GM18519 (cell line): ENCODE data around the gene KIRREL2.

Experiments used
- ATAC-seq: cut with Tn5 transposase; IDR thresholded peaks from one replicate; pipeline ENCODE4 v1.9.1; 2021; ENCODE audit warnings: mild to moderate bottlenecking, moderate library complexity; ENCODE audit not compliant: unreplicated experiment, low FRiP score

The KIRREL2 gene

DNA sequence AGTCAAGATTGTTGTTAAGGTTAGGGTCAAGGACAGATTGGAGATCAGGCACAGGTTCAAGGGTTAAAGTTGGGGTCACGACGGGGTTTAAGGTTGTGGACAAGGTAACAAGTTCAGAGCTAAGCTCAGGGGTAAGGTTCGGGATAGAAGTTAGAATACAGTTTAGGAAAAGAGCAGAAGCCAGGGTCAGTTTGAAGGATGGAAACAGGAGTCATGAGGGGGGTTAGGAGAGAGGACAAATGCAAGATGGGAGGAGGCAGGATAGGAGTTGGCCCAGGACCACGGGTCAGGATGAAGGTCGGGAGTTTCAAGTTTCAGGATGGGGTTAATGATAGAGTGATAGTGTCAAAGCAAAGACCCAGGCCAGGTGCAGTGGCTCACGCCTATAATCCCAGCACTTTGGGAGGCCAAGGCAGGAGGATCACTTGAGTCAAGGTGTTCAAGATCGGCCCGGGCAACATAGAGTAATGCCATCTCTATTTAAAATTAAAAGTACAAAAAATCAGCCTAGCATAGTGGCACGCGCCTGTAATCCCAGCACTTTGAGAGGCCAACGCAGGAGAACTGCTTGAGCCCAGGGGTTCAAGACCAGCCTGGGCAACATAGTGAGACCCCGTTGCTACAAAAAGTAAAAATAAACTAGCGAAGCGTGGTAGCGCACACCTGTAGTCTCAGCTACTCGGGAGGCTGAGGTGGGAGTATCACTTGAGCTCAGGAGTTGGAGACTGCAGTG is 12.1 kb upstream of the KIRREL2 start:
- no peak for ATAC-seq

DNA sequence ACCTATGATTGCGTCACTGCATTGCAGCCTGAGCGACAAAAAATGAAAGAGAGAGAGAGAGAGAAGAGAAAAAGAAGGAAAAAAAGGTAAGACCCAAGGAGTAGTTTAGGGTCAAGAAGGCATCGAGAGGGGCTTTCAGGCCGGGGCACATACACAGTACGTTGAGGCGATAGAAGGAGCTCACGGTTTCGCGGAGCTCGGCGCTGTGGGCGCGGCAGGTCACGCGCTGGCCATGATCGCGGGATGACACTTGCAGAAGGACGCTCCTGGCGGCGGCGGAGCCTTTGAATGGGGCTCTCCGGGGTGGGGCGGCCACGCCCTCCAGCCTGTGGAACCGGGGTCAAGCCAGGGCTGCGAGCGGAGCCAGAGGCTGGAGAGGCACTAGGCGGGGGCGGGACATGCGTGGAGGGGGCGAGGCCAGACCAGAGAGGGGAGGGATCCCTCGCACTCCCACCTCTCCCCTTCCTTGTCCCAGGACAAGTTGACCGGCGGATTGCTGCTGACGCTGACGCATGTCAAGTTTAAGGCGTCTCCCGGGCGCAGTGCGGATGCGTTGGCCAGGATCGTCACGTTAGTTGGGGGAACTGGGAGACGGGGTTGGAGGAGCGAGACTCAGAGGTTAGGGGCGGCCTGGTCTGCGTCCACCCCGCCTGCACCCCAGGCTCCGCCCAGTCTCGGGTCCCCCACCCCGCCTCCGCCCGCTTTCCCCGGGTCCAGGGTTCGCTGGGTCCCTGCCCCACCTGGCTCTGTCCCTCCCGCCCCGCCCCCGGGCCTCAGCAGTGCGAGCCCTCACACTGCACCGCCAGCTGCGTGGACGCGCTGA is 11.3 kb upstream of the KIRREL2 start:
- no peak for ATAC-seq

DNA sequence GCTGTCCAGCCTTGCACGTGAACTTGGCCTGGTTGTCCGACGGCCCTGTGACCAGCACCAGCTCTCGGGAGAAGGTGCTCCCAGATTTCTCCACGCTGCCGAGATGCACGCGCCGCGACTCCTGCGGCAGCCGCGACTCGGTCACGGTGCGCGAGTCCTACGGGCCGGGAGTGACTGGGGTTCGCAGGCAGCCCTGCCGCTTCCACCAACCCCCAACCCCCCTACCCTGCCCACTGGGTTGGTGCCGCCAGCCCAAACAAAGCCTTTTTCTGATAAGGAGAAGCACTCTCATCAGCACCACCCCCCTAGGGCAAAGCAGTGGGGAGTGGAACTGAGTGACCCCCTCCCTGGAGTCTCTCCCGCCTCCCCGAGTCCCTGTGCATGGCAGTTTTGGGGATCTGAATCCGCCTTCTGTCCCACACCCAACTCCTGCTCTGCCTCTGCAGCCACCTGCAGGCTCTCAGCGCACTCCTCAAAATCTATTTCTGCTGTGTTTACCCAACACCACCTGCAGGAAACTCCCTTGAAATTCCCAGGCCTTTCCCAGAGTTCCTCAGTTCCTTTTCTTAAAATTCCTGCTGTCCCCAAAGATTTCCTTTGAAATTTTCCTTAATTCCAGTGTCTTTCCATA is 10.6 kb upstream of the KIRREL2 start:
- ATAC-seq = no peak

DNA sequence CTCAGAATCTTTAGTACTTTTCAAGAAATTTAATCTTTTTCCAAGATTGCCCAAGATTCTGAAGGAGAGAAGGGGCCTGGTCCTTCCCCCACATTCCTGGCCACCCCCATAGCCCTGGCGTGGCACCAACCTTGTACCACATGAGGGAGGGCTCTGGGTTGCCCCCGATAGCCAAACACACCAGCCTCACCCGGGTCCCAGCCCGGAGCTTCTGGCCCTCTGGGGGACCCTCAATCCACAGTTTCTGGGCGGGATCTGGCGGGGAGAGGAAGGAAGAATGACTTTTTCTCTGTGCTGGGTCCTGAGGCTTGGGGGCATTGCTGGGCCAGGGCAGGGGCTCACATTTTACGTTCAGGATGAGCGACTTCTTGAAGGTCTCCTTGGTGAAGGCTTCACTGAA is 8.8 kb upstream of the KIRREL2 start:
- ATAC-seq = no peak

DNA sequence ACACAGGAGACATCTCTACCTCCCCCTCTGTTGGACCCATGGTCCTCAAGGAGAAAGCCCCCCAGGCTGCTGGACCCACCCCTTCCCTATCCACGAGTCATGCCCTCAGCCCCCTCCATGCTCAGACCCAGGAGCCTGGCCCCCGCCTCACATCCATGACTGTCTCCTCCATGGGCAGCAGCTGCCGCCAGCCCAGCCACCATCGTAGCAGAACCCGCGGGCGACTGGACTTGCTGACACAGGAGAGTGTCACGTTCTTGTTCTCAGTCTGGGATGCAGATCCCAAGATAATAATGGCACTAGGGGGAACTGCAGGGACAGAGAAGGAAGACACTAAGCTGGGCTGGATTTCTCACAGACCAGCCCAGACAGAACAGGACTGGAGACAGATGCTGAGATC is 8.2 kb upstream of the KIRREL2 start:
- ATAC-seq = no peak

DNA sequence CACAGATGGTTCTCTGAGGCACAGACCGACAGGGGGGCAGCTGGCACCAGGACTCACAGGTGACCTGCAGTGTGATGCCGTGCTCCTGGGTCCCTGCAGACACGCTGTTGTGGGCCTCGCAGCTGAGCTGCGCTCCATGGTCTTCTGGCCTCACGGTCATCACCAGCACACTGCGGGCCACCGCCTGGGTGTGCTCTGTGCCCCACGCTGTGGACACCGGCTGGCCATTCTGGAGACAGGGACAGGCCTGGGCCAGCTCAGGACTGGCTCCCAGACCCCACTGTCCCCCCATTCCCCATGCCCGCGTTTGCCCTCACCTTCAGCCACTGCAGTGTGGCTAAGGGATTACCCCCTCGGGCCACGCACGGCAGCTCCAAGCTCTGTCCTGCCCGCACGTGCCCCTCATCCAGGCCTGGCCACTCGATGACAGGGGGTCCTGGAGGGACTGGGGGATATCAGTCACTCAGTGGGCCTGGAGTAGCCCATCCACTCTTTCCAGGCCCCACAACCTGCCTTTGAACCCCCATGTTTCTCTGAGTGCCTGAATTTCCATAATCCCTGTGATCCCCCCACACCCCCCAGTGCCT is 7.7 kb upstream of the KIRREL2 start:
- no peak for ATAC-seq

DNA sequence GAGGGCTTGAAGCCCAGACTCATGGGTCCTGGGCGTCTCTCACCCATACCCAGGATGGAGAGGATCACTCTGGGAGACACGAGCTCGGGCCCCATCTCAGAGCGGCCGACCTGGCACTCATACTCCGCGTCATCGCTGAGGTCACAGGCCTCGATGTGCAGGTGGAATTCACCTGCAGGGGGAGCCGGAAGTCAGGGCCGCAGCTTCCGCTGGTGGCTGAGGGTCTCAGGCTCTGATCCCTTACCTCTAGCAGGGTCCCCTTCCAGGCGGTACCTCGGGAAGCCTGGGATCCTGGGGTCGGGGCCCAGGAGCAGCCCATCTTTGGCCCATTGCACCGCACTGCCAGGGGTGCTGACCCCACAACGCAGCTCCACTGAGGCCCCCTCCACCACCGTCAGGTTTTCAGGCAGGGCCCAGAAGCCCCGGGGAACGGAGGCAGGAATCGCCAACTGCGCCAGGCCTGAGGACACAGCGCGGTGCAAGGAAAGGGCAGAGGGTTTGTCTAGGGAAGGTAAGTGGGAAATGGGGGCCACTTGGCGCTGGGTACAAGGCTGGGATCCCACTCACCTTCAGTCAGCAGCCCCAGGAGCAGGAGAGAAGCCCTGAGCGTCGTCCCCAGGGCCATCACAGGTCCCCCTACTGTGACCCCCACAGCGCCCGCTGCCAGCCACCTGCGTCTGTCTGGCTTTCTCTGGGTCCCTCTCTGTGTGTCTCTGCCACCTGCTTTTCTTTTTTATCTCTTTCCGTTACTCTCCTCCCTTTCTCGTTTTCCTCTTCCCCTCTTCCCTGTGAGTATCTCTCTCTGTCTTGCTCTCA is 5.3 kb upstream of the KIRREL2 start:
- ATAC-seq = no peak

DNA sequence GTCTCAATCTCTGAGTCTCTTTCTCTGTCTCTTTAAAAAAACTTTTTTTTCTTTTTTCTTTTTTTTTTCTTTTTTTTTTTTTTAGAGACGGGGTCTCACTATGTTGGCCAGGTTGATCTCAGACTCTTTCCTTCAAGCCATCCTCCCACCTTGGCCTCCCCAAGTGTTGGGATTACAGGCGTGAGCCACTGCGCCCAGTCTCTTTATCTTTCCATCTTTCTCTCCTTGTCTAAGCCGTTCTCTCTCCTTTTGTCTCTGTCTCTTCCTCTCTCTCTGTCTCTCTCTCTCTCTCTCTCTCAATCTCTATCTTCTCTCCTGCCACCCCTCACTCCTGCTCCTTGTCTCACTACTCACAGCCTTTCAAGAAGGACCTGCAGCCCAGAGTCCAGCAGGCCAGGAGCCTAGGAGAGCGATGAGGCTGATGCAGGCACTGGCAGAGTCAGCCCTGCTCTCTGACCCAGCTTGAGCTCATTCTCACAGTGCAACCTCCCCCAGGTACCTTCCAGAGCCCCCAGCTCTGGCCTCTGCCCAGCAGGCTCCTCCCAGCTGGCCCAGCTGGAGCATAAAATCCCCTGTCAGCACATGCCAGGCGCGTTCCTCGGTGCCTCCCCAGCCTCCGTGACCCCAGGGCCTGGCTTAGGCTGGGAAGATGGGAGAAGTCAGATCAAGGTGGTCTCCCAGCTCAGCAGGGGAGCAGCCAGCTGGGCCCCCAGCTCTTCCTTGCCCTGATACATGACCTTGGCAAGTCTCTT is 4.5 kb upstream of the KIRREL2 start, which contains the start of gene NPHS1:
NPHS1 (minus strand) TSS at position 476 of the 752 bp plus-strand sequence. CDS start 667 bp downstream, outside the sequence.
- ATAC-seq = no peak

DNA sequence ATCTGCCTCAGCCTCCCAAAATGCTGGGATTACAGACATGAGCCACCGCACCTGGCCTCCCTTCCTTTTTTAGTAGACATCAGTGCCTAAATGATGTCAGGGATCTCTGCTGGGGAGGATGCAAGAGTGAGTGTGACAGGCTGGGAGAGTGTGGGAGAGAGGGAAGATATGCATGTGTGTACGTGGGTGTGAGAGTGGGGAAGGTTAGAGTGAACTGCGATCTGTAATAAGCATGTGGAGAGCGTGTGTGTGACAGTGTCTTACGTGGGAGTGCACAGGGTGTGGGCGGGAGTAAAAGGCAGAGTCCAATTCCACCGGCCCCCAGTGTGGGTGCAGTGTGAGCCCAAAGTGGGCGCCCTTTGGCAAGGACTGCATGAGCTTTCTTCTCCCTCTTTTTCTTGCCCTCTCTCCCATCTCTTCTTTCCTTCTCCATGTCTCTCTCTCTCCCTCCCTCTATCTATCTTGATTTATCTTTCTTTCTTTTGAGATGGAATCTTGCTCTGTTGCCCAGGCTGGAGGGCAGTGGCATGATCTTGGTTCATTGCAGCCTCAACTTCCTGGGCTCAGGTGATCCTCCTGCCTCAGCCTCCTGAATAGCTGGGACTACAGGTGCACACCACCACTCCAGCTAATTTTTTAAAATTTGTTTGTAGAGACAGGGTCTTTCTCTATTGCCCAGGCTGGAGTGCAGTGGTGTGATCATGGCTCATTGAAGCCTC is 3.5 kb upstream of the KIRREL2 start:
- ATAC-seq = no peak

DNA sequence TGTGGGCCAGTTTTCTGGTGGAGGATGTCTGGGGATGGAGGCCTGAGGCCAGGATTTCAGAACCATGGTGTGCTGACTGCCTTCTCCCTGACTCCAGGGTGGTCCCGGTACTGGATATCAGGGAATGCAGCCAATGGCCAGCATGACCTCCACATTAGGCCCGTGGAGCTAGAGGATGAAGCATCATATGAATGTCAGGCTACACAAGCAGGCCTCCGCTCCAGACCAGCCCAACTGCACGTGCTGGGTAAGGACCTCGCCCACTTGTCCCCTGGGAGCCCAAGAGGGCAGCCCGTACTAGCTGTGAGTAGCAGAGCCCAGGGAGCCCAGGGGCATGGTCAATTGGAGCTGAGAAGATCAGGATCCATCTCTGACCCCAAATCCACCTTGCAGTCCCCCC is 1.6 kb downstream of the KIRREL2 start:
- no peak for ATAC-seq

DNA sequence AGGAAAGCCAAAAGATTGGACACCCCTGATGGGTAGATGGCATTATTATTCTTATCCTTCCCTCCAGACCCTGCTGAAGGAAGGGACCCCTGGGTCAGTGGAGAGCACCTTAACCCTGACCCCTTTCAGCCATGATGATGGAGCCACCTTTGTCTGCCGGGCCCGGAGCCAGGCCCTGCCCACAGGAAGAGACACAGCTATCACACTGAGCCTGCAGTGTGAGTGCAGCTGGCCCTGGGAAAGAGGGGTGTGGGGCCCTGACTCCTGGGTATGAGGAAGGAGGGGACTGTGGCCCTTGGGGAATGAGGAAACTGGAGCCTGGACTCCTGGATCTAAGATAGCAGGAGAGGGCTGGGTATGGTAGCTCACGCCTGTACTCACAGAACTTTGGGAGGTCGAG is 2.7 kb downstream of the KIRREL2 start:
- ATAC-seq = no peak

DNA sequence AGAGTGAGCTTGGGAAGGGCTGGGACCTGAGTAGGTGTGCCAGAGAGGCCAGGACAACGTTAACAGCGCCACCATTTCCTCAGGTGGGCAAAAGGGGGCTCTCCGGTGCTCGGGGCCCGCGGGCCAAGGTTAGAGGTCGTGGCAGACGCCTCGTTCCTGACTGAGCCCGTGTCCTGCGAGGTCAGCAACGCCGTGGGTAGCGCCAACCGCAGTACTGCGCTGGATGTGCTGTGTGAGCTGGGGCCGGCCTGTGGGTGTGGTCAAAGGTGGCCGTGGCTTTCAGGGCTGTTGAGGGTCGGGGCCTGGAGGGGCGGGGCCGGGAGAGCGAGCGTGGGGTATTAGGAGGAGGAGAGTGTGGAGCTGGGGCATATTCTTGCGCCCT is 3.7 kb downstream of the KIRREL2 start:
- ATAC-seq = no peak

DNA sequence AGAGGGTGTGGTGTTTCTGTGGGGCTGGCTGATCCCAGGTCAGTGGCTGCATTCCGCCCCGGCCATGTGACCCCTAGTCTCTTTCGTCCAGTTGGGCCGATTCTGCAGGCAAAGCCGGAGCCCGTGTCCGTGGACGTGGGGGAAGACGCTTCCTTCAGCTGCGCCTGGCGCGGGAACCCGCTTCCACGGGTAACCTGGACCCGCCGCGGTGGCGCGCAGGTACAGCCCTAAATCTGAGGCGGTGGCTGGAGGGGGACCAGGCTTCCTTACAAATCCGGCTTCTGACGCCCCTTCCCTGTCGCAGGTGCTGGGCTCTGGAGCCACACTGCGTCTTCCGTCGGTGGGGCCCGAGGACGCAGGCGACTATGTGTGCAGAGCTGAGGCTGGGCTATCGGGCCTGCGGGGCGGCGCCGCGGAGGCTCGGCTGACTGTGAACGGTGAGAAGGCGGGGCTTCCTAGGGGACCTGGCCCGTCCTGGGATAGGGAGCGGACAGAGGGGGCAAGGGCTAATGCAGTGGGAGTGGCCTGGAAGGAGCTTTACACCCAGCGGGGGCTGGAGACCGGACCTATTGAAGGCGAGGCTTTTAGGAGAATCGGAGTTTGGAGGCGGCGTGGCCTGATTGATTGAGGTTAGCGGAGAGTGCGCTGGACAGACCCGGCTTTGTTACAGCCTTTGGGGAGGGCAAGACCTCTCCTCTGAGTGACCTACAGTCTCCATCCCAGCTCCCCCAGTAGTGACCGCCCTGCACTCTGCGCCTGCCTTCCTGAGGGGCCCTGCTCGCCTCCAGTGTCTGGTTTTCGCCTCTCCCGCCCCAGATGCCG is 4.3 kb downstream of the KIRREL2 start:
- no peak for ATAC-seq

DNA sequence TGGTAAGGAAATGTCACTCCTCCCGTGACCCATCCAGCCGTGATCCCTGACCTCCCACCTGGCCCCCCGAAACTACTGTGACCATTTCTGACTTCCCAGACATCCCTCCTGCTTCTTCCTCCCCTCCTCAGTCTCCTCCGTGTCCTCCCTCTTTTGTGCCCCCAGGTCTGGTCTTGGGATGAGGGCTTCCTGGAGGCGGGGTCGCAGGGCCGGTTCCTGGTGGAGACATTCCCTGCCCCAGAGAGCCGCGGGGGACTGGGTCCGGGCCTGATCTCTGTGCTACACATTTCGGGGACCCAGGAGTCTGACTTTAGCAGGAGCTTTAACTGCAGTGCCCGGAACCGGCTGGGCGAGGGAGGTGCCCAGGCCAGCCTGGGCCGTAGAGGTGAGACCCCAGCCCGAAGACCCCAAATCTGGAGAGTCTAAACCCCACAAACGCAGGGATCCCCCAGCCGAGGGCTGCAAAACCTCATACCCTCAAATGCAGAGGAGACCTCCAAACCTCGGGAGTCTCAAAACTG is 5.0 kb downstream of the KIRREL2 start:
- ATAC-seq = no peak

DNA sequence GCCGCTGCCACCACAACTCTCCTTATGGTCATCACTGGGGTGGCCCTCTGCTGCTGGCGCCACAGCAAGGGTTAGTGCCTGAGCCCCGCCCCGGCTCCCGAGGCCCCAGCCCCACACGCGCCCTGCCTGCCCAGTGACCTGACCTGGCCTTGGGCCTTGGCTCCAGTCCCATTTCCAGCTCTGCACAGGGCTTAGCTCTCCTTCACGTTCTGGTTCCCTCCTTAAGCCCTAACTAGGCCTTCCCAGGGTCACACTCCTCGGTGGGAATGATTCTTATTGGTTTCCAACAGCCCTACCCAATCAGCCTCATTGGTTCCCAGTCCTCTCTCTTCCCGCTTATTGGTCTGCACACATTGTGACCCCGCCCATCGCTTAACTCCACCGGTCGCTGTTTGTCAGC is 5.8 kb downstream of the KIRREL2 start:
- ATAC-seq = no peak

DNA sequence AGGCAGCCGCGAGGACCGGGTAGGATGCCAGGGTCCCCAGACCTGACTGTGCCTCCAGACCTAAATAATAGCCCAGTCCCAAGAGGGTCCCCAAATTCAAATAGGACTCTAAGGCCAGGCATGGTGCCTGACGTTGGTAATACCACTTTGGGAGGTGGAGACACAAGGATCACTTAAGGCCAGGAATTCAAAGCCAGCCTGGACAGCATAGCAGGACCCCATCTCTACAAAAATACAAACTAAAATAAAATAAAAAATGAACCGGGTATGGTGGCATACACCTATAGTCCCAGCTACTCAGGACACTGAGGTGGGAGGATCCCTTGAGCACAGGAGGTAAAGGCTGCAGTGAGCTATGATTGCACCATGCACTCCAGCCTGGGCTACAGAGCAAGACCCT is 6.3 kb downstream of the KIRREL2 start:
- ATAC-seq = no peak

DNA sequence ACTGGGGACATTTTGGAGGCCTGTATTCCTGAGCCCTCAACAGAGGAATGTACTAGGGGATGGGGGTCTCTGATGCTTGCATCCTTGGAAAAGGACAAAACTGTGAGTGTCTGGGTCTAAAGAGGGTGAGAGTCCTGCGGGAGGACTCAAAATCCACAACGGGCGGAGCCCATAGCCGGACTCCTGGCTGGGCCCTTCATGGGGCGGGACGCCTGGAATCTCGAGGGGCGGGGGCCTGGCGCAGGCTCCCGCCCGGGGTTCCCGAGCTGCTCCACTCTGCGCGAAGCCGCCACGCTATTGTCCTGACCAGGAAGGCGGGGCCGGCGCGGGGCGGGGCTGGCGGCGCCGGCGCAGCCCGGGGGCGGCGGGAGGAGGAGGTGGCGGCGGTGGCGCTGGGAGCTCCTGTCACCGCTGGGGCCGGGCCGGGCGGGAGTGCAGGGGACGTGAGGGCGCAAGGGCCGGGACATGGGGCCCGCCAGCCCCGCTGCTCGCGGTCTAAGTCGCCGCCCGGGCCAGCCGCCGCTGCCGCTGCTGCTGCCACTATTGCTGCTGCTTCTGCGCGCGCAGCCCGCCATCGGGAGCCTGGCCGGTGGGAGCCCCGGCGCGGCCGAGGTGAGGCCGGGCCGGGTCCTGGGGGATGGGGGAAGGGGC is 11.6 kb downstream of the KIRREL2 start, which contains the start of gene APLP1:
APLP1 (plus strand) TSS at position 403 of the 651 bp plus-strand sequence; CDS start at position 466, 63 bp downstream.
- no peak for ATAC-seq
